Ascending aorta (tissue), 2 donors: ENCODE measurements around the gene GDNF. TPM values are rescaled to one million over a fixed set of nuclear protein-coding genes. Genes with fewer than 3 reads are reported as not detected.

Experiments
- DNase-seq, 2 donors: peaks; one replicate each; pipeline ENCODE4 v3.0.0-alpha.2; 2019; ENCODE audit warnings: low spot score in 2 of 2
- H3K27ac ChIP-seq, 2 donors: fragments of 200-600 bp; sonication (generic); one replicate each; pipeline ENCODE4 v1.5.1; 2016 to 2017; ENCODE audit warnings: mild to moderate bottlenecking in 1 of 2
- H3K27me3 ChIP-seq: fragments of 200-600 bp; sonication (generic); one replicate; pipeline ENCODE4 v1.5.1; 2017
- H3K36me3 ChIP-seq, 2 donors: fragments of 200-600 bp; sonication (generic); one replicate each; pipeline ENCODE4 v1.5.1; 2016
- H3K4me1 ChIP-seq, 2 donors: fragments of 200-600 bp; sonication (generic); one replicate each; pipeline ENCODE4 v1.5.1; 2016 to 2017; ENCODE audit warnings: mild to moderate bottlenecking in 1 of 2
- H3K4me3 ChIP-seq, 2 donors: fragments of 200-600 bp; sonication (generic); one replicate each; pipeline ENCODE4 v1.5.1; 2016 to 2017; ENCODE audit warnings: mild to moderate bottlenecking in 1 of 2
- H3K9me3 ChIP-seq, 2 donors: fragments of 200-600 bp; sonication (generic); one replicate each; pipeline ENCODE4 v1.5.1; 2016
- intact Hi-C: fragments of 100-400 bp; cut with DNase I; formaldehyde crosslinking; loops from one replicate; pipeline ENCODE4 v1.15.1; 2023
- total RNA-seq: library from RNA; depleted of rRNA; stranded (reverse); fragments of >200 nt; gene quantifications from one replicate; pipeline ENCODE4 v1.1.0, GENCODE V29; 2016
- TF ChIP-seq, protein P1 (sequence below), 3 experiments: fragments of 200-600 bp in 2 of 3; fragments of 450-650 bp in 1 of 3; sonication (generic) in 2 of 3; IDR thresholded peaks; one replicate each; pipeline ENCODE4 v1.5.1; 2016 to 2019; ENCODE audit warnings: antibody characterized with exemption in 3 of 3, mild to moderate bottlenecking in 1 of 3, moderate library complexity in 1 of 3

Gene GDNF
- total RNA-seq, 1 donor from 2014 or later: not detected

DNA sequence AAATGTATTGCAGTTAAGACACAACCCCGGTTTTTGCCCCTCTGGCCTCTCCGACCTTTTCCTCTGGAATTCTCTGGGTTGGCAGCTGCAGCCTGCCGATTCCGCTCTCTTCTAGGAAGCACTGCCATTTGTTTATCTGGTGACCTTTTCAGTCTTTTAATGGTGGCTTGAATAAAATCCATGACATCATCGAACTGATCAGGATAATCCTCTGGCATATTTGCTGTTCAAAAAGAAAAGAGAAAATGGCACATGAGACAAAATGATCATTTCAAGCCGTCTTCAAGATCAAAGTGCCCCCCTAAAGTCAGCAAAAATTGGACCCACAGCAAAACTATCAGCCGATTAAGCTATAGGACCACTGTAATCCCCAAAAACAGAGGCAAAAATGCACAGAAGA, 23.9 kb downstream of the GDNF start:
- Histone ChIP-seq H3K4me1 (no peaks in the 10 kb centered on the region), H3K9me3 (no peaks in the 10 kb centered on the region)
- intact Hi-C loops: no loop called here

DNA sequence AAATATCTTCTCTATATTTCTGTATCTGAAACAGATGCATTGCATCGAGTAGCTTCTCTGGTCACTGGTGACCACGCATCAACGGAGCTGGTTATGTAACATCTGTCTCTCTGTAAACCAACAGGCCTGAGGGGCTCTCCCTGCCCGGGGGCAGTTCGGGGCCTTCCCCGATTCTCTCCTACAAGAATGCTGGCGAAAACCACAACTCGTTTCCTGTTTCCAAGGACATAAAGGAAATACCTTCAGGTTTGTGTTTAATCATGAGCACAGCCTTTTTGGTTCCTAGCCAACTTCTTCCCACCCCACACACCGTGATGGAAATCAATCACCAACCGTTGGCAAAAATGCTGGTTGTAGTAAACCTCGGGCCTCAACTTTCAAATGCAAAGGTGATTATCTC, 25.1 kb downstream of the GDNF start:
- TF ChIP-seq, protein P1, sequence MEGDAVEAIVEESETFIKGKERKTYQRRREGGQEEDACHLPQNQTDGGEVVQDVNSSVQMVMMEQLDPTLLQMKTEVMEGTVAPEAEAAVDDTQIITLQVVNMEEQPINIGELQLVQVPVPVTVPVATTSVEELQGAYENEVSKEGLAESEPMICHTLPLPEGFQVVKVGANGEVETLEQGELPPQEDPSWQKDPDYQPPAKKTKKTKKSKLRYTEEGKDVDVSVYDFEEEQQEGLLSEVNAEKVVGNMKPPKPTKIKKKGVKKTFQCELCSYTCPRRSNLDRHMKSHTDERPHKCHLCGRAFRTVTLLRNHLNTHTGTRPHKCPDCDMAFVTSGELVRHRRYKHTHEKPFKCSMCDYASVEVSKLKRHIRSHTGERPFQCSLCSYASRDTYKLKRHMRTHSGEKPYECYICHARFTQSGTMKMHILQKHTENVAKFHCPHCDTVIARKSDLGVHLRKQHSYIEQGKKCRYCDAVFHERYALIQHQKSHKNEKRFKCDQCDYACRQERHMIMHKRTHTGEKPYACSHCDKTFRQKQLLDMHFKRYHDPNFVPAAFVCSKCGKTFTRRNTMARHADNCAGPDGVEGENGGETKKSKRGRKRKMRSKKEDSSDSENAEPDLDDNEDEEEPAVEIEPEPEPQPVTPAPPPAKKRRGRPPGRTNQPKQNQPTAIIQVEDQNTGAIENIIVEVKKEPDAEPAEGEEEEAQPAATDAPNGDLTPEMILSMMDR (IDR thresholded peaks at IDR 0.05): no peak
- H3K4me3 ChIP-seq: no peak overlapping the region
- H3K27ac ChIP-seq: no peak overlapping the region
- no peaks in the 10 kb centered on the region for H3K9me3 ChIP-seq
- no peaks in the 10 kb centered on the region for H3K36me3 ChIP-seq
- DNase-seq: no peak
- intact Hi-C loops: no loop called here
- H3K4me1 ChIP-seq: no peaks in the 10 kb centered on the region
- no peaks in the 10 kb centered on the region for H3K27me3 ChIP-seq

More for the DNA sequence above, 23.9 kb downstream of the GDNF start:
- no peaks in the 10 kb centered on the region for H3K27me3 ChIP-seq
- no peak overlapping the region for H3K4me3 ChIP-seq
- no peak overlapping the region for H3K27ac ChIP-seq
- no peak for DNase-seq
- TF ChIP-seq, protein P1 (IDR thresholded peaks at IDR 0.05): no peak
- H3K36me3 ChIP-seq: no peaks in the 10 kb centered on the region

DNA sequence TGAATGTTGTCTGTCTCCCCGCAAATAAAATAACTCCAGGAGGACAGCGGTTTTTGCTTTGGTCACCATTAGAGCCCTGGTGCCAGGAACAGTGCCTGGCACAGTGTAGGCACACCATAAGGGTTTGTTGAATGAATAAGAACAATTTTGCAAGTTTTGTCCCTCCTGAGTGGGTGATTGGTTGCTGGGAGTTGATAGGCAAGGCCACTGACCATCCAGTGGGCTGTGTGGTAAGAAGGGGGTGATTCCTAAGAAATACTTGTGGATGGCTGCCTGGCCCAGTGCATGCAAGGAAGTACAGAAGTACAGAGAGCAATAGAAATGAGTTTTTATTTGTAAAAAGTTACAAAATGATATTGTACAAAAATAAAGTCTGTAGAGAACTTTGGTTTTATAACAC, 27.5 kb downstream of the GDNF start:
- no peak overlapping the region for H3K4me3 ChIP-seq
- no peaks in the 10 kb centered on the region for H3K27me3 ChIP-seq
- H3K36me3 ChIP-seq: no peaks in the 10 kb centered on the region
- no peaks in the 10 kb centered on the region for H3K9me3 ChIP-seq
- DNase-seq: no peak
- TF ChIP-seq, protein P1 (IDR thresholded peaks at IDR 0.05): no peak
- intact Hi-C loops: no loop called here
- no peak overlapping the region for H3K27ac ChIP-seq
- H3K4me1 ChIP-seq: no peaks in the 10 kb centered on the region

- TF ChIP-seq, protein P1 (IDR thresholded peaks at IDR 0.05): no peak
- Histone ChIP-seq H3K4me3 (no peak overlapping the region), H3K9me3 (no peaks in the 10 kb centered on the region), H3K4me1 (no peaks in the 10 kb centered on the region), H3K36me3 (no peaks in the 10 kb centered on the region), H3K27me3 (no peaks in the 10 kb centered on the region), H3K27ac (no peak overlapping the region)
- DNase-seq: no peak
- intact Hi-C loops: no loop called here
Measured at GRCh38 chr5:37811866-37812265, 28.0 kb downstream of the GDNF start.

GRCh38 chr5:37810311-37810710, 29.5 kb downstream of the GDNF start:
- no peak overlapping the region for H3K27ac ChIP-seq
- no peaks in the 10 kb centered on the region for H3K9me3 ChIP-seq
- H3K36me3 ChIP-seq: no peaks in the 10 kb centered on the region
- no peaks in the 10 kb centered on the region for H3K4me1 ChIP-seq
- TF ChIP-seq, protein P1 (IDR thresholded peaks at IDR 0.05): no peak
- no peak for DNase-seq
- no peaks in the 10 kb centered on the region for H3K27me3 ChIP-seq
- intact Hi-C loops: no loop called here
- H3K4me3 ChIP-seq: no peak overlapping the region

- intact Hi-C loops: no loop called here
- H3K36me3 ChIP-seq: no peaks in the 10 kb centered on the region
- H3K9me3 ChIP-seq: no peaks in the 10 kb centered on the region
- TF ChIP-seq, protein P1 (IDR thresholded peaks at IDR 0.05): no peak
- H3K4me3 ChIP-seq: no peak overlapping the region
- no peaks in the 10 kb centered on the region for H3K27me3 ChIP-seq
- no peak for DNase-seq
- H3K27ac ChIP-seq: no peak overlapping the region
- no peaks in the 10 kb centered on the region for H3K4me1 ChIP-seq
Measured at GRCh38 chr5:37808945-37809344, 30.9 kb downstream of the GDNF start.
